Heart left ventricle (tissue), 16 donors: ENCODE data around the gene HRH2. TPM values are rescaled to one million over a fixed set of nuclear protein-coding genes. Genes with fewer than 3 reads are reported as not detected.
A peak's percentile ranks its signal among the peaks of the same experiment; 100 is the strongest.

Experiments
- ATAC-seq, 4 donors: fragments of 200-7000 bp; cut with Tn5 transposase; one replicate each; pipeline ENCODE4 v1.9.1; 2020 to 2022; ENCODE audit warnings: moderate library complexity in 4 of 4, mild to moderate bottlenecking in 3 of 4, moderate number of reproducible peaks in 1 of 4
- DNase-seq, 5 donors: peaks; one replicate each; pipeline ENCODE4 v3.0.0-alpha.2; 2020
- H3K27ac ChIP-seq, 12 donors: fragments of 200-600 bp; sonication (generic) in 4 of 12; one replicate each; pipeline versions ENCODE4 v1.5.0 to v1.8.0; 2016 to 2022; ENCODE audit warnings: mild to moderate bottlenecking in 2 of 12
- H3K27me3 ChIP-seq, 9 donors: fragments of 200-600 bp; sonication (generic) in 2 of 9; one replicate each; pipeline versions ENCODE4 v1.5.1 to v1.8.0; 2016 to 2022; ENCODE audit warnings: mild to moderate bottlenecking in 3 of 9
- H3K36me3 ChIP-seq, 9 donors: fragments of 200-600 bp; sonication (generic) in 2 of 9; one replicate each; pipeline versions ENCODE4 v1.5.0 to v1.8.0; 2018 to 2022; ENCODE audit warnings: mild to moderate bottlenecking in 2 of 9
- H3K4me1 ChIP-seq, 12 donors: fragments of 200-600 bp; sonication (generic) in 4 of 12; one replicate each; pipeline versions ENCODE4 v1.5.0 to v1.8.0; 2016 to 2022; ENCODE audit warnings: mild to moderate bottlenecking in 3 of 12
- H3K4me3 ChIP-seq, 12 donors: fragments of 200-600 bp; sonication (generic) in 4 of 12; one replicate each; pipeline versions ENCODE4 v1.5.0 to v1.8.0; 2017 to 2022; ENCODE audit warnings: mild to moderate bottlenecking in 9 of 12, moderate library complexity in 4 of 12
- H3K9me3 ChIP-seq, 12 donors: fragments of 200-600 bp; sonication (generic) in 4 of 12; one replicate each; pipeline versions ENCODE4 v1.5.0 to v1.8.0; 2016 to 2022; ENCODE audit warnings: mild to moderate bottlenecking in 1 of 12
- CTCF ChIP-seq, 12 donors: fragments of 200-600 bp; sonication (generic) in 4 of 12; IDR thresholded peaks; one replicate each; pipeline versions ENCODE4 v1.5.0 to v1.8.0; 2018 to 2022; ENCODE audit warnings: antibody characterized with exemption in 12 of 12, mild to moderate bottlenecking in 5 of 12
- POLR2A ChIP-seq, 2 donors: fragments of 450-650 bp; IDR thresholded peaks; one replicate each; pipeline ENCODE4 v1.6.1; 2017; ENCODE audit warnings: antibody characterized with exemption in 2 of 2, mild to moderate bottlenecking in 2 of 2, moderate library complexity in 2 of 2
- WGBS, 4 donors: extraction: QIAGEN DNeasy Blood & Tissue Kit in 2 of 4; methylation state at CpG; one replicate each; pipeline versions ENCODE4 v1.1.5 to v1.1.7; 2013 to 2018; 5-methylcytosine and 5-hydroxymethylcytosine counted together
- intact Hi-C, 10 donors: fragments of 100-400 bp; cut with DNase I; formaldehyde crosslinking; loops; one replicate each; pipeline versions ENCODE4 v1.11.1 to v1.14.2; 2022
- polyA plus RNA-seq, 2 donors: library from polyadenylated mRNA; stranded (reverse); fragments of 200-250 nt; gene quantifications; one replicate each; pipeline ENCODE4 v1.2.3, GENCODE V29; 2013
- total RNA-seq, 9 donors: library from RNA; depleted of rRNA in 2 of 9; stranded (reverse); fragments of >200 nt in 2 of 9; fragmentation: NEBNext Ultra II Directional in 3 of 9; extraction: Animal tissue kit (Norgen Biotek cat#: 25700) in 3 of 9; gene quantifications; one replicate each; pipeline versions ENCODE4 v1.1.0 to v1.2.4, GENCODE V29; 2016 to 2023
- donor health status: ischemic (EF 13 %, LVEDD 7.1; RV severe dilation, severe dysfunction).
- donor health status: healthy with polysubstance abuse.
- donor health status: DM: no; HTN: yes; CAD: no.
- donor health status: DM: no; HTN: no; CAD: no.
- donor health status: ischemic (EF 25% LVEDD 6.9; RV normal size, moderate dysfunction).
- donor health status: ischemic (EF 25% LVEDD 5.7; RV mildly dilated, moderate dysfunction).
- donor health status: healthy.
- donor health status: DM: yes; HTN: yes; CAD: no.
- donor health status: ischemic (EF 35%, LVEDD 5.7; RV mildly dilated, moderate dysfunction).
- donor health status: nonischemic (EF 11% LVEDD 7.7; RV severe dilation, severe dysfunction).
- donor health status: DM: yes; HTN: yes; CAD: no.
- donor health status: PGD.
- donor health status: ischemic (EF 29% LVEDD 5.4; RV normal size, mild dysfunction).
- donor health status: nonischemic (EF 23%, LVEDD 6.1; RV moderate dilation, normal function).

HRH2 gene
- total and polyA plus RNA-seq, 11 donors, result 26.0 to 66.0 (median 35.8) TPM

DNA sequence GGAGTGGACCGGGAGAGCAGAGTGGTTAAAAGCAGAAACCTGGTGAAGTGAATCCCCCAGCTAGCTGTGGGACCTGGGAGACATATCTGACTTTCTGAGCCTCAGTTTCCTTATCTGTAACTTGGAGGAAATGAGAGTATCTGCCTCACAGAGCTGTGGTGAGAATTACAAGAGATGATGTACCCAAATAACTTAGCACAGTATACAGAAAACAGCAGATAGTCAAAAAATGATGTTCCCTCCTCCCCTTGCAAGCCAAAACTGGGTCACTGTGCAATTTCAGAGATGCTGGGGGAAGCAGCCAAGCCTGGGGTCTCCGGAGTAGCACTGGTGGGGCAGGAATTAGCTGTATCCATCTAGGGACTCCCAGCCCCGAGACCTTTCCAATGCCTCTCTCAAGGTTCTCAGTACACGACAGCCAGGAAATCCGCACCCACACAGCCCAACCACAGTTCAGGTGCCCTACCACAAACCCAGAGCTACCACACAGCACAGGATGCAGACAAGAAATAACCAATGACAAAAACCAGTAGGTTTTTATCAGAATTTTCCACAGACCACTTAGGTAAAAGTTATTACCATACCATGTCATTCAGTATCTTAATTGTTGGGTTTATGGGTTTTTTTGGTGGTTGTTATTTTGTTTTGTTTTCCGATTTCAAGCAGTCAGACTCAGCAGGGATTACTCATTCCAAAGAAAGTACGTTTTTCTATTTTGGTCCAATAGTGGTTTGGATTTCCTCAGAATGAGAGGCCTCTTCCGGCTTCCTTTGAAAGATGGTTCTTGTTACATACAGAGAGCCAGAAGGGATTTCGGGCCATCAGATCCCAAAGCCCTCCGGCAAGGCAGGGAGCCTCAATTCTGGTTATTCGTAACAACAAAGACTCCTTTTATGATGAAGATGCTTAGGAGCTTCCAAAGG is 4.9 kb upstream of the HRH2 start:
- intact Hi-C loops, result loop anchor here in 2 of 10 donors (5.0 to 10.0 kb wide), 2 partner anchors 41 to 108 kb away; no protein-coding TSS in a partner anchor
- Histone ChIP-seq H3K4me1 (peaks cover 0 to 43% (median 1%) of the 10 kb centered on the region in 12 donors), H3K36me3 (no peaks in the 10 kb centered on the region), H3K4me3 (no peak overlapping the region), H3K27me3 (peaks cover 0 to 6% (median 0%) of the 10 kb centered on the region in 9 donors), H3K27ac (peak overlapping the region in 2 of 12 donors; percentile 34 to 67), H3K9me3 (peaks cover 0 to 25% (median 7%) of the 10 kb centered on the region in 12 donors)
- WGBS, 4 donors, result 64 to 74% (median 69%) methylated on average over 11 of the region's 11 CpGs
- TF ChIP-seq CTCF (IDR thresholded peaks at IDR 0.05) (no peak), POLR2A (IDR thresholded peaks at IDR 0.05) (no peak)
- ATAC-seq, result no peak
- no peak for DNase-seq

DNA sequence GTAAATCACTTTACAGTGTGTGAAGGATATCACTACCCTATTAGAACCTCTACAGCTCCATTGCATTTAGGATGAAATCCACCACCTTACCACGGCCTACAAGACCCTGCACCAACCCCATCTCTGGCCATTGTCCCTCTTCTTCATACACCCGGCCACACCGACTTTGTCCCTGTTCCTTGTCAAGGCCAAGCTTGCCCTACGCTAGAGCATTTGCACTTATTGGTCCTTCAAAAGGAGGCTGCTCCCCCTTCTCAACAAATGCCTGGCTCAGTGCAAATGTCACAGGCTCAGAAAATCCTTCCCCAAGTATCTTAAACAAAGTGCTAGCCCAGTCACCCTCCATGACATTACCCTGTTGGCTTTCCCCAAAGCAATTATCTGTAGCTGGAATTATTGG is 4.1 kb upstream of the HRH2 start:
- intact Hi-C loops, result loop anchor here in 2 of 10 donors (5.0 to 10.0 kb wide), 2 partner anchors 41 to 109 kb away; no protein-coding TSS in a partner anchor
- TF ChIP-seq CTCF (IDR thresholded peaks at IDR 0.05) (no peak), POLR2A (IDR thresholded peaks at IDR 0.05) (no peak)
- Histone ChIP-seq H3K36me3 (no peaks in the 10 kb centered on the region), H3K27ac (peak overlapping the region in 2 of 12 donors; percentile 34 to 67), H3K4me3 (no peak overlapping the region), H3K4me1 (peaks cover 0 to 50% (median 2%) of the 10 kb centered on the region in 12 donors), H3K27me3 (peaks cover 0 to 6% (median 0%) of the 10 kb centered on the region in 9 donors), H3K9me3 (peaks cover 0 to 22% (median 7%) of the 10 kb centered on the region in 12 donors)
- ATAC-seq, result no peak
- DNase-seq, result no peak
- 86 to 93% (median 91%) methylated on average over 4 of the region's 4 CpGs for WGBS, 4 donors

GRCh38 chr5:175654339-175654738 is 3.5 kb upstream of the HRH2 start:
- no peak overlapping the region for H3K27ac ChIP-seq
- DNase-seq, result no peak
- no peak overlapping the region for H3K4me3 ChIP-seq
- H3K4me1 ChIP-seq, result peaks cover 0 to 55% (median 5%) of the 10 kb centered on the region in 12 donors
- WGBS, 4 donors, result 74 to 87% (median 79%) methylated on average over 7 of the region's 7 CpGs
- H3K36me3 ChIP-seq, result no peaks in the 10 kb centered on the region
- intact Hi-C loops, result loop anchor here in 2 of 10 donors (5.0 to 10.0 kb wide), 2 partner anchors 42 to 110 kb away; no protein-coding TSS in a partner anchor
- peaks cover 0 to 6% (median 0%) of the 10 kb centered on the region in 9 donors for H3K27me3 ChIP-seq
- H3K9me3 ChIP-seq, result peaks cover 0 to 16% (median 7%) of the 10 kb centered on the region in 12 donors
- no peak for TF ChIP-seq POLR2A (IDR thresholded peaks at IDR 0.05)
- no peak for TF ChIP-seq CTCF (IDR thresholded peaks at IDR 0.05)
- no peak for ATAC-seq

DNA sequence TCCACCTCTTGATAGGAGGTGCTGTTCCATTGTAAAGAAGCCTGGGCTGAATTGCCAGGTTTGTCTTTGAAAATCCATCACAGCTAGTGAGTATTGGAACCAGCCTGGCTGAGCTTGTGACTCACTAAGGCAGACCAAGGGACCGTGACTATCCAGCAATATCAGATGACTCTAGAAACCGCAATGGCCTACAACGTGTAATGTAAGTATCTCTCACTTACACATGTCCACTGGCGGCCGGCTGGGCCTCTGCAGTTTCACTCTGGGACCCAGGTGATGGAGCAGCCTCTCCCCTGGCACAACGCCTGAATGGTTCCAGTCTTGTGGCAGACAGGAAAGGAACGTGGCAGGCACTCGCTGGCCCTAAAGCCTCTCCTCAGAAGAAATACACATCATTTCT is 3.1 kb upstream of the HRH2 start:
- TF ChIP-seq CTCF (IDR thresholded peaks at IDR 0.05) (no peak), POLR2A (IDR thresholded peaks at IDR 0.05) (no peak)
- H3K27me3 ChIP-seq, result peaks cover 0 to 6% (median 0%) of the 10 kb centered on the region in 9 donors
- no peak overlapping the region for H3K4me3 ChIP-seq
- no peak for DNase-seq
- intact Hi-C loops, result loop anchor here in 3 of 10 donors (5.0 to 10.0 kb wide), 4 partner anchors 43 to 110 kb away; no protein-coding TSS in a partner anchor
- H3K9me3 ChIP-seq, result peaks cover 0 to 11% (median 5%) of the 10 kb centered on the region in 12 donors
- 73 to 83% (median 80%) methylated on average over 8 of the region's 8 CpGs for WGBS, 4 donors
- peaks cover 0 to 60% (median 8%) of the 10 kb centered on the region in 12 donors for H3K4me1 ChIP-seq
- no peak for ATAC-seq
- H3K36me3 ChIP-seq, result no peaks in the 10 kb centered on the region
- no peak overlapping the region for H3K27ac ChIP-seq
